Measurements from ENCODE around the gene MCFD2. TPM values are rescaled to one million over a fixed set of nuclear protein-coding genes. Genes with fewer than 3 reads are reported as not detected.

Gene MCFD2
- total and polyA plus RNA-seq, 2 donors (not counting 1 experiment from before 2014, with no cell fraction given), result 31.6 to 53.3 TPM

GRCh38 chr2:46886268-46887027 is 29.2 kb downstream of the MCFD2 start:
- no peak for ATAC-seq (ENCODE audit: low read depth)
- Histone ChIP-seq H3K27ac (ENCODE audit: low read length in 2 of 2) (no peak overlapping the region), H2AFZ (ENCODE audit: insufficient read depth, low read depth, low read length, poor library complexity, severe bottlenecking) (no peak overlapping the region), H4K20me1 (ENCODE audit: control insufficient read depth, insufficient read depth, low read length, poor library complexity, severe bottlenecking) (no peaks in the 10 kb centered on the region), H3K4me3 (ENCODE audit: control extremely low read depth in 1 of 5, extremely low read depth in 1 of 5, insufficient read depth in 1 of 5, low read depth in 2 of 5, low read length in 4 of 5) (no peak overlapping the region), H3K27me3 (replicated peaks in 1 of 4; ENCODE audit: control extremely low read depth in 1 of 4, control insufficient read depth in 3 of 4, insufficient read depth in 4 of 4, low read length in 3 of 4) (peaks cover 0 to 3% (median 0%) of the 10 kb centered on the region in 4 experiments), H3K9ac (ENCODE audit: low read length) (no peak overlapping the region), H3K79me2 (ENCODE audit: control insufficient read depth, insufficient read depth, low read length) (no peaks in the 10 kb centered on the region), H3K4me1 (ENCODE audit: control insufficient read depth in 2 of 2, insufficient read depth in 2 of 2, low read length in 2 of 2) (no peaks in the 10 kb centered on the region), H3K9me3 (ENCODE audit: control extremely low read depth in 1 of 3, control insufficient read depth in 2 of 3, insufficient read depth in 1 of 3, low read length in 2 of 3) (no peaks in the 10 kb centered on the region), H3K36me3 (replicated peaks in 1 of 2; ENCODE audit: control extremely low read depth in 1 of 2, control insufficient read depth in 1 of 2, extremely low read depth in 1 of 2, insufficient read depth in 2 of 2, low read length in 1 of 2) (no peaks in the 10 kb centered on the region), H3K4me2 (replicated peaks; ENCODE audit: low read depth, low read length, poor library complexity, severe bottlenecking) (no peak overlapping the region)
- TF ChIP-seq EZH2 (IDR thresholded peaks at IDR 0.05; ENCODE audit: borderline replicate concordance, insufficient read depth, low read depth, low read length, poor library complexity, severe bottlenecking), result no peak
- no peak for TF ChIP-seq CTCF (IDR thresholded peaks at IDR 0.05)
- Mint-ChIP-seq H3K27me3 (peaks cover 4% of the 10 kb centered on the region), H3K27ac (no peak overlapping the region), H3K4me1 (no peaks in the 10 kb centered on the region), H3K9me3 (ENCODE audit: insufficient read depth) (no peaks in the 10 kb centered on the region), H3K4me3 (no peak overlapping the region)
- DNase-seq, result no peak
- WGBS (ENCODE audit: insufficient coverage), result 71% methylated on average over 3 of the region's 6 CpGs
- POLR2A ChIA-PET, result no interaction called here
- intact Hi-C loops (cut with micrococcal nuclease), result loop anchor here (5.0 kb wide), 4 partner anchors 229 to 1904 kb away; no protein-coding TSS in a partner anchor
- CTCF ChIA-PET, result interaction anchor here (0.8 to 4.6 kb wide), 8 partner anchors 10 to 424 kb away, joined by 3 to 22 read pairs (median 3); no protein-coding TSS in a partner anchor

GRCh38 chr2:46885376-46885775 is 30.2 kb downstream of the MCFD2 start:
- Histone ChIP-seq H3K36me3 (replicated peaks in 1 of 2; ENCODE audit: control extremely low read depth in 1 of 2, control insufficient read depth in 1 of 2, extremely low read depth in 1 of 2, insufficient read depth in 2 of 2, low read length in 1 of 2) (no peaks in the 10 kb centered on the region), H3K79me2 (ENCODE audit: control insufficient read depth, insufficient read depth, low read length) (no peaks in the 10 kb centered on the region), H4K20me1 (ENCODE audit: control insufficient read depth, insufficient read depth, low read length, poor library complexity, severe bottlenecking) (no peaks in the 10 kb centered on the region), H3K9me3 (ENCODE audit: control extremely low read depth in 1 of 3, control insufficient read depth in 2 of 3, insufficient read depth in 1 of 3, low read length in 2 of 3) (no peaks in the 10 kb centered on the region), H3K27me3 (replicated peaks in 1 of 4; ENCODE audit: control extremely low read depth in 1 of 4, control insufficient read depth in 3 of 4, insufficient read depth in 4 of 4, low read length in 3 of 4) (peaks cover 0 to 3% (median 0%) of the 10 kb centered on the region in 4 experiments), H3K4me1 (ENCODE audit: control insufficient read depth in 2 of 2, insufficient read depth in 2 of 2, low read length in 2 of 2) (no peaks in the 10 kb centered on the region), H2AFZ (ENCODE audit: insufficient read depth, low read depth, low read length, poor library complexity, severe bottlenecking) (no peak overlapping the region), H3K27ac (ENCODE audit: low read length in 2 of 2) (no peak overlapping the region), H3K9ac (ENCODE audit: low read length) (no peak overlapping the region), H3K4me2 (replicated peaks; ENCODE audit: low read depth, low read length, poor library complexity, severe bottlenecking) (no peak overlapping the region), H3K4me3 (ENCODE audit: control extremely low read depth in 1 of 5, extremely low read depth in 1 of 5, insufficient read depth in 1 of 5, low read depth in 2 of 5, low read length in 4 of 5) (no peak overlapping the region)
- no peaks in the 10 kb centered on the region for H3K4me1 Mint-ChIP-seq
- WGBS (ENCODE audit: insufficient coverage), result 86% methylated on average over 2 of the region's 4 CpGs
- no peaks in the 10 kb centered on the region for H3K9me3 Mint-ChIP-seq (ENCODE audit: insufficient read depth)
- ATAC-seq (ENCODE audit: low read depth), result no peak
- POLR2A ChIA-PET, result no interaction called here
- TF ChIP-seq CTCF (IDR thresholded peaks at IDR 0.05) (no peak), EZH2 (IDR thresholded peaks at IDR 0.05; ENCODE audit: borderline replicate concordance, insufficient read depth, low read depth, low read length, poor library complexity, severe bottlenecking) (no peak)
- H3K27me3 Mint-ChIP-seq, result peaks cover 4% of the 10 kb centered on the region
- intact Hi-C loops (cut with micrococcal nuclease), result loop anchor here (5.0 kb wide), 4 partner anchors 228 to 1903 kb away; no protein-coding TSS in a partner anchor
- CTCF ChIA-PET, result interaction anchor here (0.9 to 4.6 kb wide), 3 partner anchors 27 to 423 kb away, joined by 3 to 22 read pairs (median 3); no protein-coding TSS in a partner anchor
- no peak overlapping the region for H3K27ac Mint-ChIP-seq
- no peak overlapping the region for H3K4me3 Mint-ChIP-seq
- no peak for DNase-seq

Measured in B cell (primary cell).